HEK293 (cell line): ENCODE results near the gene CCDC38.

ENCODE experiments used
- BCL11A ChIP-seq: fragments of 450-650 bp; formaldehyde crosslinking; IDR thresholded peaks from 2 replicates; pipeline ENCODE4 v1.5.1; 2016; ENCODE audit warnings: low read depth, missing biosample characterization, missing genetic modification characterization
- GFI1B ChIP-seq: fragments of 450-650 bp; formaldehyde crosslinking; IDR thresholded peaks from 2 replicates; pipeline ENCODE4 v1.5.1; 2016; ENCODE audit warnings: missing biosample characterization, missing genetic modification characterization
- HOXC10 ChIP-seq: sonication (generic); formaldehyde crosslinking; IDR thresholded peaks from 2 replicates; pipeline ENCODE4 v1.8.1; 2023; ENCODE audit warnings: mild to moderate bottlenecking, missing genetic modification reagents
- INSM2 ChIP-seq: fragments of 450-650 bp; formaldehyde crosslinking; IDR thresholded peaks from 2 replicates; pipeline ENCODE4 v1.5.1; 2016; ENCODE audit warnings: missing biosample characterization, missing genetic modification characterization
- KLF1 ChIP-seq: fragments of 450-650 bp; formaldehyde crosslinking; IDR thresholded peaks from 2 replicates; pipeline ENCODE4 v1.5.1; 2016; ENCODE audit warnings: missing biosample characterization, missing genetic modification characterization
- KLF10 ChIP-seq: fragments of 450-650 bp; IDR thresholded peaks from 2 replicates; pipeline ENCODE4 v1.5.1; 2018; ENCODE audit warnings: missing biosample characterization, mild to moderate bottlenecking, missing genetic modification characterization
- KLF16 ChIP-seq: fragments of 450-650 bp; formaldehyde crosslinking; IDR thresholded peaks from 2 replicates; pipeline ENCODE4 v1.5.1; 2017; ENCODE audit warnings: missing biosample characterization, missing genetic modification characterization
- KLF8 ChIP-seq: fragments of 450-650 bp; formaldehyde crosslinking; IDR thresholded peaks from 2 replicates; pipeline ENCODE4 v1.5.1; 2016; ENCODE audit warnings: missing biosample characterization, missing genetic modification characterization
- OVOL3 ChIP-seq: fragments of 450-650 bp; formaldehyde crosslinking; IDR thresholded peaks from 2 replicates; pipeline ENCODE4 v1.5.1; 2016; ENCODE audit warnings: missing biosample characterization, missing genetic modification characterization
- PATZ1 ChIP-seq: fragments of 450-650 bp; formaldehyde crosslinking; IDR thresholded peaks from 2 replicates; pipeline ENCODE4 v1.5.1; 2016; ENCODE audit warnings: missing biosample characterization, missing genetic modification characterization
- PRDM1 ChIP-seq: fragments of 450-650 bp; formaldehyde crosslinking; IDR thresholded peaks from 2 replicates; pipeline ENCODE4; 2016; ENCODE audit warnings: missing biosample characterization, missing genetic modification characterization
- SALL2 ChIP-seq: fragments of 450-650 bp; formaldehyde crosslinking; IDR thresholded peaks from 2 replicates; pipeline ENCODE4 v1.5.0; 2017; ENCODE audit warnings: missing biosample characterization, mild to moderate bottlenecking, missing genetic modification characterization, borderline replicate concordance
- ZBTB48 ChIP-seq: fragments of 450-650 bp; formaldehyde crosslinking; IDR thresholded peaks from 2 replicates; pipeline ENCODE4 v1.5.1; 2016; ENCODE audit warnings: missing biosample characterization, missing genetic modification characterization
- ZEB2 ChIP-seq: fragments of 450-650 bp; formaldehyde crosslinking; IDR thresholded peaks from 2 replicates; pipeline ENCODE4 v1.5.1; 2016; ENCODE audit warnings: missing biosample characterization, missing genetic modification characterization
- ZFHX2 ChIP-seq: fragments of 450-650 bp; formaldehyde crosslinking; conservative IDR thresholded peaks from 2 replicates; pipeline ENCODE4 v1.5.1; 2016; ENCODE audit warnings: missing biosample characterization, missing genetic modification characterization
- ZFP69B ChIP-seq: fragments of 450-650 bp; formaldehyde crosslinking; IDR thresholded peaks from 2 replicates; pipeline ENCODE4 v1.5.1; 2016; ENCODE audit warnings: missing biosample characterization, missing genetic modification characterization
- ZNF112 ChIP-seq: fragments of 450-650 bp; formaldehyde crosslinking; IDR thresholded peaks from 2 replicates; pipeline ENCODE4 v1.5.0; 2017; ENCODE audit warnings: missing biosample characterization, missing genetic modification characterization
- ZNF169 ChIP-seq: fragments of 450-650 bp; formaldehyde crosslinking; IDR thresholded peaks from 2 replicates; pipeline ENCODE4 v1.5.1; 2016; ENCODE audit warnings: missing biosample characterization, missing genetic modification characterization
- ZNF174 ChIP-seq: fragments of 450-650 bp; formaldehyde crosslinking; IDR thresholded peaks from 2 replicates; pipeline ENCODE4 v1.5.0; 2017; ENCODE audit warnings: missing biosample characterization, mild to moderate bottlenecking, missing genetic modification characterization
- ZNF175 ChIP-seq: fragments of 450-650 bp; formaldehyde crosslinking; IDR thresholded peaks from 2 replicates; pipeline ENCODE4 v1.5.1; 2016; ENCODE audit warnings: missing biosample characterization, missing genetic modification characterization
- ZNF214 ChIP-seq: fragments of 450-650 bp; formaldehyde crosslinking; IDR thresholded peaks from 2 replicates; pipeline ENCODE4 v1.5.1; 2017; ENCODE audit warnings: missing biosample characterization, mild to moderate bottlenecking, missing genetic modification characterization, borderline replicate concordance
- ZNF248 ChIP-seq: fragments of 450-650 bp; formaldehyde crosslinking; IDR thresholded peaks from 2 replicates; pipeline ENCODE4 v1.5.1; 2017; ENCODE audit warnings: missing biosample characterization, missing genetic modification characterization
- ZNF311 ChIP-seq: fragments of 450-650 bp; formaldehyde crosslinking; IDR thresholded peaks from 2 replicates; pipeline ENCODE4 v1.5.1; 2017; ENCODE audit warnings: missing biosample characterization, missing genetic modification characterization, borderline replicate concordance
- ZNF548 ChIP-seq: fragments of 450-650 bp; formaldehyde crosslinking; IDR thresholded peaks from 2 replicates; pipeline ENCODE4 v1.5.1; 2016; ENCODE audit warnings: missing biosample characterization, missing genetic modification characterization
- ZNF555 ChIP-seq: fragments of 450-650 bp; formaldehyde crosslinking; conservative IDR thresholded peaks from 2 replicates; pipeline ENCODE4 v1.5.1; 2017; ENCODE audit warnings: missing biosample characterization, mild to moderate bottlenecking, missing genetic modification characterization, inconsistent platforms
- ZNF558 ChIP-seq: fragments of 450-650 bp; formaldehyde crosslinking; IDR thresholded peaks from 2 replicates; pipeline ENCODE4 v1.5.1; 2016; ENCODE audit warnings: missing biosample characterization, missing genetic modification characterization
- ZNF580 ChIP-seq: fragments of 450-650 bp; formaldehyde crosslinking; IDR thresholded peaks from 2 replicates; pipeline ENCODE4 v1.5.1; 2016; ENCODE audit warnings: missing biosample characterization, missing genetic modification characterization
- ZNF621 ChIP-seq: fragments of 450-650 bp; formaldehyde crosslinking; IDR thresholded peaks from 2 replicates; pipeline ENCODE4 v1.5.1; 2017; ENCODE audit warnings: missing biosample characterization, missing genetic modification characterization
- ZNF629 ChIP-seq: fragments of 450-650 bp; formaldehyde crosslinking; IDR thresholded peaks from 2 replicates; pipeline ENCODE4 v1.5.1; 2017; ENCODE audit warnings: missing biosample characterization, missing genetic modification characterization
- ZNF639 ChIP-seq: fragments of 450-650 bp; formaldehyde crosslinking; IDR thresholded peaks from 2 replicates; pipeline ENCODE4 v1.5.1; 2016; ENCODE audit warnings: missing biosample characterization, missing genetic modification characterization
- ZNF658 ChIP-seq: fragments of 450-650 bp; formaldehyde crosslinking; IDR thresholded peaks from 2 replicates; pipeline ENCODE4; 2016; ENCODE audit warnings: missing biosample characterization, missing genetic modification characterization
- ZNF747 ChIP-seq: fragments of 450-650 bp; formaldehyde crosslinking; IDR thresholded peaks from 2 replicates; pipeline ENCODE4 v1.5.1; 2016; ENCODE audit warnings: missing biosample characterization, missing genetic modification characterization
- ZNF768 ChIP-seq: fragments of 450-650 bp; formaldehyde crosslinking; IDR thresholded peaks from 2 replicates; pipeline ENCODE4 v1.5.1; 2018; ENCODE audit warnings: missing biosample characterization, mild to moderate bottlenecking, missing genetic modification characterization
- ZSCAN30 ChIP-seq: fragments of 450-650 bp; IDR thresholded peaks from 2 replicates; pipeline ENCODE4 v1.5.1; 2018; ENCODE audit warnings: missing biosample characterization, mild to moderate bottlenecking, missing genetic modification characterization, moderate library complexity
- ZSCAN5A ChIP-seq: fragments of 450-650 bp; formaldehyde crosslinking; IDR thresholded peaks from 2 replicates; pipeline ENCODE4 v1.5.1; 2016; ENCODE audit warnings: missing biosample characterization, missing genetic modification characterization
- ZXDB ChIP-seq: fragments of 450-650 bp; formaldehyde crosslinking; IDR thresholded peaks from 2 replicates; pipeline ENCODE4 v1.5.1; 2016; ENCODE audit warnings: missing biosample characterization, missing genetic modification characterization

Gene CCDC38

GRCh38 chr12:95837240-95838038 is 105.0 kb downstream of the CCDC38 start (continued):
- TF ChIP-seq ZNF580 (tag by site-specific recombination), result no peak
- TF ChIP-seq ZNF548 (tag by site-specific recombination), result no peak
- TF ChIP-seq ZXDB, result no peak
- TF ChIP-seq OVOL3, result no peak
- no peak for TF ChIP-seq ZNF639
- no peak for TF ChIP-seq ZBTB48 (tag by site-specific recombination)
- TF ChIP-seq ZNF621 (tag by site-specific recombination), result no peak
- peak; percentile 98 for TF ChIP-seq PRDM1 (tag by site-specific recombination)
- TF ChIP-seq ZNF248, result no peak
- TF ChIP-seq ZNF558 (tag by site-specific recombination), result no peak
- no peak for TF ChIP-seq ZSCAN5A (tag by site-specific recombination)
- no peak for TF ChIP-seq PATZ1 (tag by site-specific recombination)
- no peak for TF ChIP-seq ZNF214 (tag by site-specific recombination)
- no peak for TF ChIP-seq KLF16 (tag by site-specific recombination)
- no peak for TF ChIP-seq KLF8 (tag by site-specific recombination)
- TF ChIP-seq ZNF658 (tag by site-specific recombination), result no peak
- no peak for TF ChIP-seq ZFP69B (tag by site-specific recombination)
- no peak for TF ChIP-seq INSM2 (tag by site-specific recombination)
- TF ChIP-seq ZEB2, result no peak
- no peak for TF ChIP-seq HOXC10 (CRISPR knock-in tag)
- no peak for TF ChIP-seq ZNF747
- no peak for TF ChIP-seq BCL11A (tag by site-specific recombination)
- no peak for TF ChIP-seq ZNF112
- TF ChIP-seq ZSCAN30 (tag by site-specific recombination), result no peak
- no peak for TF ChIP-seq KLF10 (tag by site-specific recombination)
- 0 out of 2 replicates have a peak, but pooled peaks have one; percentile 31 for TF ChIP-seq ZFHX2 (tag by site-specific recombination)
- peak; percentile 100 for TF ChIP-seq ZNF169 (tag by site-specific recombination)
- no peak for TF ChIP-seq ZNF174 (tag by site-specific recombination)
- no peak for TF ChIP-seq ZNF629 (tag by site-specific recombination)
- TF ChIP-seq KLF1 (tag by site-specific recombination), result no peak; the same call in 1 of the 2 replicates
- TF ChIP-seq ZNF768, result no peak
- 0 out of 2 replicates have a peak, but pooled peaks have one; percentile 12 for TF ChIP-seq ZNF311 (tag by site-specific recombination)
- TF ChIP-seq GFI1B (tag by site-specific recombination), result no peak
- no peak for TF ChIP-seq ZNF555 (tag by site-specific recombination)
- 0 out of 2 replicates have a peak, but pooled peaks have one; percentile 24 for TF ChIP-seq SALL2 (tag by site-specific recombination)
- no peak for TF ChIP-seq ZNF175
